MCF 10A (cell line): ENCODE results near the gene STX12. TPM values are rescaled to one million over a fixed set of nuclear protein-coding genes. Genes with fewer than 3 reads are reported as not detected.
"Not testable (repeated sequence)": the region's sequence is repeated elsewhere in the genome, so short reads cannot be mapped to it uniquely, and the experiment has no call there.

Experiments used
- BruUV-seq: library from RNA; stranded (reverse); fragments of 400-500 nt; replicated peaks from 2 replicates; lab custom pipeline; 2021; lab: Mats Ljungman, UMichigan
- CTCF ChIA-PET: fragments of 300-600 bp; sonication (Branson Sonifier 250); formaldehyde crosslinking; extraction: SDS; loops from one replicate; lab custom pipeline; 2021; ENCODE audit warnings: antibody characterized with exemption, inconsistent platforms; lab: Yijun Ruan, JAX
- POLR2A ChIA-PET: fragments of 300-600, 350-650 bp; sonication (Branson Sonifier 250); formaldehyde crosslinking; extraction: SDS; loops from one replicate; lab custom pipeline; 2020; ENCODE audit warnings: antibody characterized with exemption, inconsistent platforms; lab: Yijun Ruan, JAX
- DNase-seq: peaks from one replicate; pipeline ENCODE4 v3.0.0-alpha.2; 2018; ENCODE audit not compliant: unreplicated experiment
- H3K27ac Mint-ChIP-seq: one replicate; pipeline ENCODE4 v1.8.0; 2022; ENCODE audit warnings: mild to moderate bottlenecking, low read depth, mixed read lengths; ENCODE audit not compliant: unreplicated experiment
- H3K27me3 Mint-ChIP-seq: one replicate; pipeline ENCODE4 v1.8.0; 2022; ENCODE audit warnings: mixed read lengths; ENCODE audit not compliant: insufficient read depth, unreplicated experiment
- H3K36me3 Mint-ChIP-seq: one replicate; pipeline ENCODE4 v1.8.0; 2022; ENCODE audit warnings: mild to moderate bottlenecking, moderate library complexity, mixed read lengths; ENCODE audit not compliant: insufficient read depth, unreplicated experiment
- H3K4me1 Mint-ChIP-seq: one replicate; pipeline ENCODE4 v1.8.0; 2022; ENCODE audit warnings: mixed read lengths; ENCODE audit not compliant: insufficient read depth, unreplicated experiment
- H3K4me3 Mint-ChIP-seq: one replicate; pipeline ENCODE4 v1.8.0; 2022; ENCODE audit warnings: mild to moderate bottlenecking, moderate library complexity, mixed read lengths; ENCODE audit not compliant: unreplicated experiment
- H3K9me3 Mint-ChIP-seq: one replicate; pipeline ENCODE4 v1.8.0; 2022; ENCODE audit warnings: mixed read lengths; ENCODE audit not compliant: unreplicated experiment
- CTCF ChIP-seq: fragments of 200-600 bp; IDR thresholded peaks from one replicate; pipeline ENCODE4 v1.8.0; 2022; ENCODE audit warnings: antibody characterized with exemption, mild to moderate bottlenecking; ENCODE audit not compliant: unreplicated experiment
- intact Hi-C: fragments of 100-400 bp; cut with micrococcal nuclease; formaldehyde crosslinking; loops from 2 replicates; pipeline ENCODE4 v1.14.1; 2022
- total RNA-seq: library from RNA; stranded (reverse); gene quantifications from 2 replicates; pipeline ENCODE4 v1.2.3, GENCODE V29; 2022

Gene STX12
- total RNA-seq, 1 experiment from 2014 or later: 34.6 TPM

DNA sequence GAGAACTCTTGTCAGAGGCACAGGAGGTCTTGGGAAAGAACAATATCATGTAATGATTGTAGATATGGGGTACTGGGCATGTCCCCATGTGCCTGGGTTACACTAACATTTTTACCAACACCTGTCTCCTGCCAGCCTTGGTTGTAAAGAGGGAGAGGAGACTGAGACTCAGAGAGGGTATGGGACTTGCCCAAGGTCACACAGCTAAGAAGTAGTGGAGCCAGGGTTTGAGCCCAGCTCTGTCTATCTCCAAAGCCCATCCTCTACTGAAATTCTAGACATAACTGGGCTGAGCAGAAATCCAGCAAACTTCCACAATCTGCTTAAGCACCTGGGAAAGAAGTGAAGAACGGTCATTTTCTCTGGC is 96.7 kb downstream of the STX12 start:
- DNase-seq: no peak
- H3K36me3 Mint-ChIP-seq: no peaks in the 10 kb centered on the region
- H3K9me3 Mint-ChIP-seq: no peaks in the 10 kb centered on the region
- no peak overlapping the region for H3K4me3 Mint-ChIP-seq
- peaks cover under 1% of the 10 kb centered on the region for H3K4me1 Mint-ChIP-seq
- intact Hi-C loops: no loop called here
- no peak overlapping the region for H3K27ac Mint-ChIP-seq
- CTCF ChIA-PET: interaction anchor here (0.6 kb wide), 1 partner anchor 136 kb away, joined by 4 read pairs; no protein-coding TSS in a partner anchor
- BruUV-seq: no TSS peak
- no peak for TF ChIP-seq CTCF
- H3K27me3 Mint-ChIP-seq: no peaks in the 10 kb centered on the region
- POLR2A ChIA-PET: no interaction called here

GRCh38 chr1:27871076-27871475 is 98.1 kb downstream of the STX12 start:
- H3K9me3 Mint-ChIP-seq, DNase-seq, H3K4me1 Mint-ChIP-seq, BruUV-seq, H3K27me3 Mint-ChIP-seq, H3K27ac Mint-ChIP-seq, H3K36me3 Mint-ChIP-seq, H3K4me3 Mint-ChIP-seq, intact Hi-C loops: not testable (repeated sequence)
- POLR2A ChIA-PET: interaction anchor here (0.6 kb wide), 1 partner anchor 348 kb away, joined by 3 read pairs; no protein-coding TSS in a partner anchor
- CTCF ChIA-PET: interaction anchor here (0.6 to 0.7 kb wide), 2 partner anchors 41 to 88 kb away, joined by 3 to 5 read pairs; partner anchors contain the start of gene PPP1R8

DNA sequence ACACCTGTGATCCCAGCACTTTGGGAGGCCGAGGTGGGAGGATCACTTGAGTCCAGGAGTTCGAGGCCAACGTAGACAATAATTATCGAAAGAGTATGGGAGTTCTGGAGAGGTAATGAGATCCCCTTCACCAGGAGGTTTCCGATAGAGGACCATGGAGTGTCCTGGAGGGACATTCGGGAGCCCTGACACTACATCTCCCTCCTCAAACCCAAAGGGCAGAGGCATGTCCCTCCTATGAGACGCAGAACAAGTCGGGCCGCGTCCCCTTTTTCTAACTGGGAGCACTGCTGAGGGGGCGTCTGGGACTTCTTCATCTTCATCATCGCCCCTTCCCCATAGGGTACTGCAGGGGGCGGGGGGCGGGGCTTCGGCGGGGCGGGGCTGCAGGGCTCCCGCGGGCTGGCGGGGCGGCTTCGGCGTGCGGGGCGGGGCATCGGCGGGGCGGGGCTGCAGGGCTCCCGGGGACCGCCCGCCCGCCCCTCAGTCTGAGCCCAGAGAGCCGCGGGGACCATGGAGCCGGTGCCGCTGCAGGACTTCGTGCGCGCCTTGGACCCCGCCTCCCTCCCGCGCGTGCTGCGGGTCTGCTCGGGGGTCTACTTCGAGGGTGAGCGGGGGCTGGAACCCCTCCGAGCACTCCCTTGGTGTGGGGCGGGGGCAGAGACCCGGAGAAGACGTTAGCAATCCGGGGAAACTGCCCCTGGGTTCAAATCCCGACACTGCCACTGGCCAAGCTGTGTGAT is 99.2 kb downstream of the STX12 start, which contains the start of gene THEMIS2:
Gene THEMIS2 (plus strand): TSS at position 486 of the 743 bp plus-strand sequence. CDS start 28 bp downstream, at position 514.
- DNase-seq: peak; percentile 53
- Mint-ChIP-seq H3K36me3 (no peaks in the 10 kb centered on the region), H3K4me3 (peak within 1 kb of the TSS; percentile 63), H3K27me3 (no peaks in the 10 kb centered on the region), H3K4me1 (peaks cover 9% of the 10 kb centered on the region), H3K9me3 (no peaks in the 10 kb centered on the region), H3K27ac (peak within 1 kb of the TSS; percentile 32)
- POLR2A ChIA-PET: no interaction called here
- no peak for TF ChIP-seq CTCF
- intact Hi-C loops: no loop called here
- BruUV-seq: no TSS peak
- CTCF ChIA-PET: interaction anchor here (0.8 kb wide), 1 partner anchor 15 kb away, joined by 3 read pairs; no protein-coding TSS in a partner anchor

DNA sequence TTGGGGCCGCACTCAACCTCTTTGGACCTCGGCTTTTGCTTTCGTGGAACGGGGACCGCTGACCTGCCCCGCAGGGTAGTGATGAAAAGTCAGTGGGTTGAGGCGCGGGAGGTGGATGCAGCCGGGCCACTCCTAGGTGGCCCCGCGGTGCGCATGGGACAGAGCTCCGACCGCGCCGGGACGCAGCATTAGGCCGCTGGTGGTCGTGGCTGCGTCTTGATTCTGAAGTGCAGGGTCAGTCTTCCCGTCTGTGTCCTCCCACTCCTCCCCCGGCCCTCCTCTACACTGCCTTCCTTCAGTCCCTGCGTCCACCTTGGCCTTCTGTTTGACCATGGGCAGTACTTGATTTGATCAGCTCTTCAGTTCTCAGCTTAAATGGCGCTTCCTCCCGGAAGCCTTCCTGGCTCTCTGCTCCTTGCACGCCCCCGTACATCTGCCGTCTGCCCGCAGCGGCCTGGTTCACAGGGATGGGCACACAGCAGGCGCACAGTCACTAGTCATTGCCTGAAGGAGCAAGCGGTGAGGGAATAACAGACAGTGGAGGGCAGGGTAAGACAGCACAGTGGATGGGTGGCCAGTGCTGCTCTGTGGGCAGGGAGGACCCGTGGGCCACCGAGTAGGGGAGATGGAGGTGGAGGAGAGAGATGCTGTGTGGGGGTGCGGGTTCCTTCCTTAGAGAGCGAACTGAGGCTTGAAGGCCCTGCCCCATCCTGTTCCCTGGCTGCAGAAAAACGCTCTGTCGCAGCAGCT is 100.0 kb downstream of the STX12 start:
- intact Hi-C loops: no loop called here
- CTCF ChIA-PET: interaction anchor here (0.8 kb wide), 1 partner anchor 15 kb away, joined by 3 read pairs; no protein-coding TSS in a partner anchor
- Mint-ChIP-seq H3K4me1 (peaks cover 9% of the 10 kb centered on the region), H3K4me3 (peak overlapping the region; percentile 63), H3K36me3 (no peaks in the 10 kb centered on the region), H3K9me3 (no peaks in the 10 kb centered on the region), H3K27ac (peak overlapping the region; percentile 32), H3K27me3 (no peaks in the 10 kb centered on the region)
- POLR2A ChIA-PET: no interaction called here
- BruUV-seq: no TSS peak
- no peak for TF ChIP-seq CTCF
- DNase-seq: peak; percentile 52
